Gastrocnemius medialis (tissue), 4 donors: ENCODE results near the gene CALN1. TPM values are rescaled to one million over a fixed set of nuclear protein-coding genes. Genes with fewer than 3 reads are reported as not detected.

ENCODE experiments used
- ATAC-seq, 2 donors: fragments of 150-250 bp; one replicate each; pipeline ENCODE4 v1.9.1; 2016
- DNase-seq, 2 donors: peaks; one replicate each; pipeline ENCODE4 v3.0.0-alpha.2; 2019
- H3K27ac ChIP-seq, 4 donors: fragments of 200-600 bp; sonication (generic); 1 replicate in 1 of 4; 2 replicates in 3 of 4; pipeline ENCODE4 v1.5.1; 2016 to 2018; ENCODE audit warnings: mild to moderate bottlenecking in 2 of 4, moderate library complexity in 1 of 4
- H3K27me3 ChIP-seq, 3 donors: fragments of 200-600 bp; sonication (generic) in 2 of 3; 1 replicate in 1 of 3; 2 replicates in 2 of 3; pipeline versions ENCODE4 v1.5.1 to v1.6.0; 2016 to 2019; ENCODE audit warnings: mild to moderate bottlenecking in 1 of 3, moderate library complexity in 1 of 3
- H3K36me3 ChIP-seq, 2 donors: fragments of 200-600 bp; sonication (generic) in 1 of 2; one replicate each; pipeline ENCODE4 v1.5.1; 2017 to 2018
- H3K4me1 ChIP-seq, 2 donors: fragments of 200-600 bp; sonication (generic) in 1 of 2; one replicate each; pipeline ENCODE4 v1.5.1; 2016 to 2017; ENCODE audit warnings: mild to moderate bottlenecking in 2 of 2
- H3K4me3 ChIP-seq, 4 donors: fragments of 200-600 bp; sonication (generic) in 3 of 4; 1 replicate in 1 of 4; 2 replicates in 3 of 4; pipeline ENCODE4 v1.5.1; 2016 to 2019; ENCODE audit warnings: mild to moderate bottlenecking in 2 of 4
- H3K9me3 ChIP-seq, 3 donors: fragments of 200-600 bp; sonication (generic) in 2 of 3; 1 replicate in 1 of 3; 2 replicates in 2 of 3; pipeline ENCODE4 v1.5.1; 2016 to 2019
- POLR2A ChIP-seq, 2 donors: fragments of 450-650 bp; IDR thresholded peaks; one replicate each; pipeline ENCODE4 v1.6.1; 2017; ENCODE audit warnings: antibody characterized with exemption in 2 of 2, mild to moderate bottlenecking in 2 of 2, moderate library complexity in 2 of 2
- in situ Hi-C, 4 donors: fragments of 200-750 bp; cut with MboI; loops; one replicate each; pipeline versions ENCODE4 v1.15.0 to v1.8.0; 2017; ENCODE audit warnings: low sequenced_read_pairs in 4 of 4
- intact Hi-C: fragments of 100-400 bp; cut with DNase I; formaldehyde crosslinking; loops from one replicate; pipeline ENCODE4 v1.15.1; 2023; ENCODE audit warnings: low total_unique reads
- total RNA-seq, 4 donors: library from RNA; depleted of rRNA; stranded (reverse); fragments of >200 nt; gene quantifications; one replicate each; pipeline versions ENCODE4 v1.1.0 to v1.2.3, GENCODE V29; 2016
- TF ChIP-seq, protein P1 (sequence below), 5 experiments: fragments of 450-650 bp in 3 of 5; fragments of 200-600 bp in 2 of 5; sonication (generic) in 2 of 5; IDR thresholded peaks in 4 of 5; conservative IDR thresholded peaks in 1 of 5; 1 replicate in 4 of 5; 2 replicates in 1 of 5; pipeline ENCODE4 v1.5.1; 2016 to 2019; ENCODE audit warnings: antibody characterized with exemption in 5 of 5, mild to moderate bottlenecking in 3 of 5, moderate library complexity in 3 of 5

CALN1 gene
- total RNA-seq, 4 donors from 2014 or later: not detected

DNA sequence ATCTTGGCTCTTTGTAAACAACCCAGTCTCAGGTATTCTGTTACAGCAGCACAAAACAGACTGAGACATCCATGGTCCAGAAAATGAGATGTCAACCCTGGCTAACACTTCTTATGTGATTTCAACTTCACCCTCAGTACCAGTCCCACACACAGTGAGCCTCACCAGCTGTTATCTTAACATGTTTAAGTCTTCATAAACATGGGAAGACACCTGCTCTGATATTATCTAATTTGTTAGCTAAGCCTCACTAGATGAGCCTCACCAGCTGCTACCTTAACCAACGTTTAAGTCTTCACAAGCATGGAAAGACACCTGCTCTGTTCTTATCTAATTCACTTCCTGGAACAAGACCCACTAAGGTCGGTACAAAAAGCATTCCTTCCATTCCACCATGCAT, 130.8 kb downstream of the CALN1 start:
- peaks cover 0 to 3% (median 0%) of the 10 kb centered on the region in 3 donors for H3K9me3 ChIP-seq
- ATAC-seq (no peak), DNase-seq (no peak)
- in situ Hi-C loops (no loop called here), intact Hi-C loops (no loop called here)
- H3K4me3 ChIP-seq: no peak overlapping the region
- TF ChIP-seq, protein P1, sequence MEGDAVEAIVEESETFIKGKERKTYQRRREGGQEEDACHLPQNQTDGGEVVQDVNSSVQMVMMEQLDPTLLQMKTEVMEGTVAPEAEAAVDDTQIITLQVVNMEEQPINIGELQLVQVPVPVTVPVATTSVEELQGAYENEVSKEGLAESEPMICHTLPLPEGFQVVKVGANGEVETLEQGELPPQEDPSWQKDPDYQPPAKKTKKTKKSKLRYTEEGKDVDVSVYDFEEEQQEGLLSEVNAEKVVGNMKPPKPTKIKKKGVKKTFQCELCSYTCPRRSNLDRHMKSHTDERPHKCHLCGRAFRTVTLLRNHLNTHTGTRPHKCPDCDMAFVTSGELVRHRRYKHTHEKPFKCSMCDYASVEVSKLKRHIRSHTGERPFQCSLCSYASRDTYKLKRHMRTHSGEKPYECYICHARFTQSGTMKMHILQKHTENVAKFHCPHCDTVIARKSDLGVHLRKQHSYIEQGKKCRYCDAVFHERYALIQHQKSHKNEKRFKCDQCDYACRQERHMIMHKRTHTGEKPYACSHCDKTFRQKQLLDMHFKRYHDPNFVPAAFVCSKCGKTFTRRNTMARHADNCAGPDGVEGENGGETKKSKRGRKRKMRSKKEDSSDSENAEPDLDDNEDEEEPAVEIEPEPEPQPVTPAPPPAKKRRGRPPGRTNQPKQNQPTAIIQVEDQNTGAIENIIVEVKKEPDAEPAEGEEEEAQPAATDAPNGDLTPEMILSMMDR (IDR thresholded peaks at IDR 0.05 in 4 of 5, conservative IDR thresholded peaks at IDR 0.05 in 1 of 5): no peak
- no peak for TF ChIP-seq POLR2A (IDR thresholded peaks at IDR 0.05)
- H3K4me1 ChIP-seq: no peaks in the 10 kb centered on the region
- no peaks in the 10 kb centered on the region for H3K27me3 ChIP-seq
- H3K27ac ChIP-seq: no peak overlapping the region
- no peaks in the 10 kb centered on the region for H3K36me3 ChIP-seq

DNA sequence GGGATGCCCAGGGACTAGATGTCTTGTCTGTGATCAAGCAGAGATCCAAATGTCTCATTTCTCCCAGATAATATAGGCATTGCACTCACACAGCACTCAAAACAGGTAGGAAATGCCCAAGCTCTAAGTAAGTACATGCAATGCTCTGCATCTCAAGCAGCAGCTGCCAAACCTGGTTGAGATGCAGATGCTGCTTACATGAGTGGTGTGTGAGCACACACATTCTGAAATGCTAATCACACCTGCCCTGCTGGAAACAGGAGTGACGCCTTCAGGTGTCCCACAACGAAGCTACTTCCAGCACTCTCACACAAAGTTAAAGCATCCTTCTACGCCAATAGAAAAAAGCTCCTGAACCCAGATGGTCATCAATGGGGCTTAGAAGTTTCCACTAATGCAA, 132.9 kb downstream of the CALN1 start:
- Histone ChIP-seq H3K9me3 (peaks cover 0 to 6% (median 0%) of the 10 kb centered on the region in 3 donors), H3K4me1 (no peaks in the 10 kb centered on the region), H3K4me3 (no peak overlapping the region), H3K36me3 (no peaks in the 10 kb centered on the region), H3K27me3 (no peaks in the 10 kb centered on the region), H3K27ac (no peak overlapping the region)
- intact Hi-C loops (no loop called here), in situ Hi-C loops (no loop called here)
- DNase-seq (no peak), ATAC-seq (no peak)
- TF ChIP-seq, protein P1 (IDR thresholded peaks at IDR 0.05 in 4 of 5, conservative IDR thresholded peaks at IDR 0.05 in 1 of 5): no peak
- no peak for TF ChIP-seq POLR2A (IDR thresholded peaks at IDR 0.05)

DNA sequence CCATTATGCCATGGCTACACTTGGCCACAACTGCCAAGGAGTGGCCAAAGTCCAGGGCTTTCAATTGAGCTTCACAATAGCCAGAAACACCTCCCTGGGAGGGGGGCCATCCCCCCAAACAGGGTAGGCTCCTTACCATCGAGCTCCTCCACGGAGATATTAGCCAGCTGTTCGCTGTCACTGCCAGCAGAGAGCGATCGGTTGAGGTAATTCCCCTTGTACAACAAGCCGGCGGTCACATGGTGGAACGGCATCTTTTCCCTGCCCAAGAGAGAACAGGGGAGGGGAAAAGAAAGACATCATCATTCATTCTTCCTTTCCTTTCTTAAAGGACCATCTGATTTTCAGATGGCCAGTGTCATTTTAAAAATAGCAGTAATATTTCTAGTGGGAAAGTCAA, 133.6 kb downstream of the CALN1 start:
- intact Hi-C loops (no loop called here), in situ Hi-C loops (no loop called here)
- Histone ChIP-seq H3K4me1 (no peaks in the 10 kb centered on the region), H3K4me3 (no peak overlapping the region), H3K27ac (no peak overlapping the region), H3K9me3 (peaks cover 0 to 6% (median 0%) of the 10 kb centered on the region in 3 donors), H3K36me3 (no peaks in the 10 kb centered on the region), H3K27me3 (no peaks in the 10 kb centered on the region)
- DNase-seq (no peak), ATAC-seq (no peak)
- no peak for TF ChIP-seq POLR2A (IDR thresholded peaks at IDR 0.05)
- TF ChIP-seq, protein P1 (IDR thresholded peaks at IDR 0.05 in 4 of 5, conservative IDR thresholded peaks at IDR 0.05 in 1 of 5): no peak

DNA sequence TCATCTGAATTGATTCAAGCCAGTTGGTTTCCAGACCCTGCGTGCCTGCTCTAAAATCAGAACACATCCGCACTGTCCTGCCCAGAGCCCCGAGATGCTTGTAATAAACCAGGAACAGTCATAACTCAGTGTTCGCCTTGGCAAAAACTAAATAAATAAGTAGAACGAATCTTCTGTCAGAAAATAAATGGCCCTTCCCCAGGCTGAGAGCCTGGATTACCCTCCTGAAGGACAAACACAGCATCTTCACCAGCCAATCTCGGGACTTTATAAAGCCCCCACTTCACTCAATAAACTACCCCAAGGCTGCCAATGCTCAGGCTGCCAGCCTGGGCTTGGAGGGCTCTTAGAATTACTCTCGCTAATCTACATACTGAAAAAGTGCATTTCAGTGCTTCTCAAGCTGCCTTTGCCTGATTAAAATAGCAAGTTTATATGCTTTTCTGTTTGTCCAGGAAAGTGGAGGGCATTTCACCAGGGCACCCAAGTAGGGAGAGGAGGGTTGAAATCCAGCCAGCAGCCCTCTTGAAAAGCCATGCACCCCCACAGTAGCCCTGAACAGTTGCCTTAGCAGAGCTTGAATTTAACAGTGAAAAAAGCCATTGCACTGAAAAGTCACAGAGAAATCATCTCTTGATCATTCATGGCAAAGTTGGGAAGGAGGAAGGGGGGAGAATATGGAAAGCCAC, 136.6 kb downstream of the CALN1 start:
- Histone ChIP-seq H3K27me3 (no peaks in the 10 kb centered on the region), H3K27ac (no peak overlapping the region), H3K9me3 (peaks cover 0 to 6% (median 0%) of the 10 kb centered on the region in 3 donors), H3K4me1 (no peaks in the 10 kb centered on the region), H3K36me3 (no peaks in the 10 kb centered on the region), H3K4me3 (no peak overlapping the region)
- in situ Hi-C loops (no loop called here), intact Hi-C loops (no loop called here)
- no peak for TF ChIP-seq POLR2A (IDR thresholded peaks at IDR 0.05)
- TF ChIP-seq, protein P1 (IDR thresholded peaks at IDR 0.05 in 4 of 5, conservative IDR thresholded peaks at IDR 0.05 in 1 of 5): no peak
- DNase-seq (no peak), ATAC-seq (no peak)

DNA sequence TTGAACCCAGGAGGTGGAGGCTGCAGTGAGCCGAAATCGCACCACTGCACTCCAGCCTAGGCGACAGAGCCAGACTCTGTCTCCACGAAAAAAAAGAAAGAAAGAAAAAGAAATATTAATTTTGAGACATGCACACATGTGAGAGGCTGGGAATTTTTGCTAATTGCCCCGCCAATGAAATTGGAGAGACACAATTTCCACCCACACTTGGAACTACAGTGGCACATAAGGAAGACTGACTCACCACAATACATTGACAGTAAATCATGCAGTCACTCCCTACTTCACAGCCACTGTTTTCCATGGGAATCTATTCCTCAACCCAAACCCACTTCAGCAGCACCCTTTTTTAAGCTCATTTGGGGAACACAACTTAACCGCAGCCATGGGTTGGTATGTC, 139.7 kb downstream of the CALN1 start:
- ATAC-seq (no peak), DNase-seq (no peak)
- Histone ChIP-seq H3K27ac (no peak overlapping the region), H3K4me1 (no peaks in the 10 kb centered on the region), H3K9me3 (peaks cover 0 to 6% (median 0%) of the 10 kb centered on the region in 3 donors), H3K4me3 (no peak overlapping the region), H3K36me3 (no peaks in the 10 kb centered on the region), H3K27me3 (no peaks in the 10 kb centered on the region)
- intact Hi-C loops (no loop called here), in situ Hi-C loops (no loop called here)
- no peak for TF ChIP-seq POLR2A (IDR thresholded peaks at IDR 0.05)
- TF ChIP-seq, protein P1 (IDR thresholded peaks at IDR 0.05 in 4 of 5, conservative IDR thresholded peaks at IDR 0.05 in 1 of 5): no peak
